H1 (cell line): ENCODE results near the gene ADAD2. TPM values are rescaled to one million over a fixed set of nuclear protein-coding genes. Genes with fewer than 3 reads are reported as not detected.

Source experiments
- CBX5 ChIP-seq: fragments of 300-800, 300-1000 bp; sonication (generic); IDR thresholded peaks from 2 replicates; pipeline ENCODE4 v1.7.1; 2016; ENCODE audit warnings: antibody characterized with exemption, low read length, low read depth
- E2F6 ChIP-seq: IDR thresholded peaks from 2 replicates; pipeline ENCODE4 v1.6.1; 2012; ENCODE audit warnings: inconsistent platforms
- EZH2 ChIP-seq: fragments of 200-600 bp; sonication (generic); IDR thresholded peaks from 2 replicates; pipeline ENCODE4 v1.7.1; 2012; ENCODE audit warnings: low read depth, mild to moderate bottlenecking, moderate library complexity, low read length, inconsistent platforms; ENCODE audit not compliant: severe bottlenecking
- NRF1 ChIP-seq: IDR thresholded peaks from 2 replicates; pipeline ENCODE4 v1.6.1; 2011; ENCODE audit warnings: mild to moderate bottlenecking, low read depth, low read length, improper control_type of control experiment
- TAF1 ChIP-seq: IDR thresholded peaks from 2 replicates; pipeline ENCODE4 v1.6.1; 2011; ENCODE audit warnings: mild to moderate bottlenecking, low read depth, low read length
- polyA plus RNA-seq, 7 experiments: library from polyadenylated mRNA; depleted of rRNA in 3 of 7; stranded (reverse) in 5 of 7; unstranded in 2 of 7; fragments of >200 nt in 5 of 7; fragments of 200-250 nt in 2 of 7; gene quantifications; 1 replicate in 5 of 7; 2 replicates in 1 of 7; 4 replicates in 1 of 7; pipeline versions ENCODE4 v1.2.1 to v1.2.3, GENCODE V29; 2011 to 2013; ENCODE audit warnings: missing spikeins in 2 of 7, mixed read lengths in 2 of 7
- total RNA-seq: library from RNA; stranded (reverse); fragmentation: NEBNext Ultra II Directional; extraction: Animal tissue kit (Norgen Biotek cat#: 25700); gene quantifications from 2 replicates; pipeline ENCODE4 v1.2.1, GENCODE V29; 2021

ADAD2 gene
- total and polyA plus RNA-seq, 2 of the 8 experiments (the other 6 are each of a cell fraction or from before 2014, with no cell fraction given): 1.2 to 1.3 TPM

DNA sequence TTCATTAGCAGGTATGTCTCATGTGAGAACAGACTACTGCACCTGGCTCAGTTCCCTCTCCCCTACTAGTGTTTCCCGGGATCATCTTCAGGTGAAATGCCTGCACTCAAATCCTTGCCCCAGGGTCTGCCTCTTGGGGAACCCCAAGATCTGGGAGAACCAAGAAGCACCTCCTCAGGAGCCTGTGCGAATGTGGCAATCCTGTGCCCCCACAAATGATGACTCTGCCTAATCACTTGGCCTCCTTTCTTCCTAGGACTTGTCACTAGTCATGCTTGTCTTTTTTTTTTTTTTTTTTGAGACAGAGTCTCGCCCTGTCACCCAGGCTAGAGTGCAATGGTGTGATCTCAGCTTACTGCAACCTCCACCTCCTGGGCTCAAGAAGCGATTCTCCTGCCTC lies 21.7 kb downstream of the ADAD2 start (continued):
- TF ChIP-seq EZH2 (no peak), TAF1 (no peak), E2F6 (no peak), NRF1 (no peak), CBX5 (no peak)
